Measurements from ENCODE around the gene DNAAF3. TPM values are rescaled to one million over a fixed set of nuclear protein-coding genes. Genes with fewer than 3 reads are reported as not detected.

DNAAF3 gene
- polyA plus RNA-seq, 2 donors = 0.44 to 1.1 TPM

DNA sequence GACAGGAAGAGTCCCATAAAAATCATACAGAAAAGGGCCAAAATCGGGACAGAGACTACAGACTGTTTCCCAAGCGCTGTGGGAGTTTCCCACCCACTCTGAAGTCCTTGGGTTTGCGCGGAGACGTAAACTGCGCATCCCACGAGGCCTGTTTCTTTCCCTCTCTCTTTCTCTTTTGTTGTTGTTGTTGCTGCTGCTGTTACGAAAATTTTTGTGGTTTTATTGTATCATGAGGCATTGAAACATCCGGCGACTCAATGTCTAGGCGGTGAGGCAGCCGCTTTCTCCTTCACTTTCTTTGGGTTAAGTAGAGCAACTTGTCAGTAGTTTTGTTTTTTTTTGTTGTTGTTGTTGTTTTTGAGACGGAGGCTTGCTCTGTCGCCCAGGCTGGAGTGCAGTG lies 47.4 kb downstream of the DNAAF3 start:
- no peak overlapping the region for H3K27ac ChIP-seq (ENCODE audit: low read depth in 2 of 2, low read length in 1 of 2)
- WGBS, 2 donors = 81 to 83% methylated on average over 14 of the region's 14 CpGs

DNA sequence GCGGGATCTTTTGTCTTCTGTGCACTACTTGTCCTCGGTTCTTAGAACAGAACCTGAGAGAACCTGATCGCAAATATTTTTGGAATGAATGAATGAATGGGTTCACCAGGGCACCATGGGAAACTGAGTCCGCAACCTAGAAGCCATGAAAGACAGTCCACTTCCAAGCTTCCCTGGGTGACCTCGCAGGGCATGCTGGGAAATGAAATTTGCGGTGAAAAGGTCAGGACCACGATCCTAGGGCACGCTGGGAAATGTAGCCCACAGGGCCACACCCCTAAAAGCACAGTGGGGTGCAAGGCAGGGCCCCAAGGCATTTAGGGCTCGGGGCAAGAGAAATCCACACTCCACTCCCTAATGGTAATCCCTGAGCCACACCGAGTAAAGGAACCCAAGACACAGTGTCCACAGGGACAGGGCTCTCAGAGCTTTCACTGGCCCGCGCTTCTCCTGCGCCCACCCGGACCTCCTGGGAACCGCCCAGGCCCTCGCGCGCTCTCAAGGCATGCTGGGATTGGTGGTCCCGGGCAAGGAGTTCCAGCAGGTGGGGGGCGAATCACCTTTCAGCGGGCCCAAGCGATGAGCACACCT lies 47.9 kb downstream of the DNAAF3 start:
- Histone ChIP-seq H3K9me3 (ENCODE audit: control insufficient read depth in 2 of 2, insufficient read depth in 1 of 2, low read depth in 1 of 2, low read length in 1 of 2) (no peaks in the 10 kb centered on the region), H3K4me1 (ENCODE audit: control insufficient read depth in 2 of 2, insufficient read depth in 2 of 2, low read length in 1 of 2) (peaks cover 13 to 17% of the 10 kb centered on the region in 2 donors), H3K4me3 (ENCODE audit: low read depth in 1 of 2, low read length in 2 of 2) (peak overlapping the region; percentile 54 to 97), H3K36me3 (ENCODE audit: control insufficient read depth in 2 of 2, insufficient read depth in 2 of 2, low read length in 1 of 2) (no peaks in the 10 kb centered on the region), H3K27ac (ENCODE audit: low read depth in 2 of 2, low read length in 1 of 2) (peak overlapping the region; percentile 76 to 87), H3K27me3 (ENCODE audit: control insufficient read depth in 1 of 2, insufficient read depth in 2 of 2, low read length in 2 of 2) (no peaks in the 10 kb centered on the region)
- 23 to 27% methylated on average over 22 of the region's 22 CpGs for WGBS, 2 donors

More for the DNA sequence above, 47.4 kb downstream of the DNAAF3 start:
- H3K4me3 ChIP-seq (ENCODE audit: low read depth in 1 of 2, low read length in 2 of 2) = no peak overlapping the region
- no peaks in the 10 kb centered on the region for H3K27me3 ChIP-seq (ENCODE audit: control insufficient read depth in 1 of 2, insufficient read depth in 2 of 2, low read length in 2 of 2)
- peaks cover 10 to 17% of the 10 kb centered on the region in 2 donors for H3K4me1 ChIP-seq (ENCODE audit: control insufficient read depth in 2 of 2, insufficient read depth in 2 of 2, low read length in 1 of 2)
- H3K36me3 ChIP-seq (ENCODE audit: control insufficient read depth in 2 of 2, insufficient read depth in 2 of 2, low read length in 1 of 2) = no peaks in the 10 kb centered on the region
- H3K9me3 ChIP-seq (ENCODE audit: control insufficient read depth in 2 of 2, insufficient read depth in 1 of 2, low read depth in 1 of 2, low read length in 1 of 2) = no peaks in the 10 kb centered on the region

DNA sequence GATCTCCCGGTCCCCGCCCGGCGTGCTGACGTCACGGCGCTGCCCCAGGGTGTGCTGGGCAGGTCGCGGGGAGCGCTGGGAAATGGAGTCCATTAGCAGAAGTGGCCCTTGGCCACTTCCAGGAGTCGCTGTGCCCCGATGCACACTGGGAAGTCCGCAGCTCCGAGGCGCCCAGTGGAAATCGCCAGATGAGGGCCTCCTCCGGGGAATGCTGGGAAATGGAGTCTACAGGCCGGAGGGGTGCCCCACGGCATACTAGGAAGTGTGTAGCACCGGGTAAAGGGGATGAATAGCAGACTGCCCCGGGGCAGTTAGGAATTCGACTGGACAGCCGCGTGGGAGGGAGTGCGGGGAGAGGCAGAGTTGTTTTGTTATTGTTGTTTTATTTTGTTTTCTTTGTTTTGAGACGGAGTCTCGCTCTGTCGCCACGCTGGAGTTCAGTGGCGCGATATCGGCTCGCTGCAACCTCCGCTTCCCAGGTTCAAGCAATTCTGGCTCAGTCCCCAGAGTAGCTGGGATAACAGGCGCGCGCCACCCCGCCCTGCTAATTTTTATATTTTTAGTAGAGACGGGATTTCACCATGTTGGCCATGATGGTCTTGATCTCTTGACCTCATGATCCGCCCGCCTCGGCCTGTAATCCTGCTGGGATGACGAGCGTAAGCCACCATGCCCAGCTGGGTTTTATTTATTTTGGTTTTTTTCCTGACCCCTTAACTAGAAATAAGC lies 48.6 kb downstream of the DNAAF3 start:
- peak overlapping the region; percentile 87 for H3K27ac ChIP-seq (ENCODE audit: low read depth in 2 of 2, low read length in 1 of 2)
- peaks cover 13 to 21% of the 10 kb centered on the region in 2 donors for H3K4me1 ChIP-seq (ENCODE audit: control insufficient read depth in 2 of 2, insufficient read depth in 2 of 2, low read length in 1 of 2)
- H3K4me3 ChIP-seq (ENCODE audit: low read depth in 1 of 2, low read length in 2 of 2) = peak overlapping the region; percentile 54 to 97
- H3K9me3 ChIP-seq (ENCODE audit: control insufficient read depth in 2 of 2, insufficient read depth in 1 of 2, low read depth in 1 of 2, low read length in 1 of 2) = no peaks in the 10 kb centered on the region
- WGBS, 2 donors = 1% methylated on average over 43 to 44 of the region's 44 CpGs
- H3K27me3 ChIP-seq (ENCODE audit: control insufficient read depth in 1 of 2, insufficient read depth in 2 of 2, low read length in 2 of 2) = no peaks in the 10 kb centered on the region
- no peaks in the 10 kb centered on the region for H3K36me3 ChIP-seq (ENCODE audit: control insufficient read depth in 2 of 2, insufficient read depth in 2 of 2, low read length in 1 of 2)

DNA sequence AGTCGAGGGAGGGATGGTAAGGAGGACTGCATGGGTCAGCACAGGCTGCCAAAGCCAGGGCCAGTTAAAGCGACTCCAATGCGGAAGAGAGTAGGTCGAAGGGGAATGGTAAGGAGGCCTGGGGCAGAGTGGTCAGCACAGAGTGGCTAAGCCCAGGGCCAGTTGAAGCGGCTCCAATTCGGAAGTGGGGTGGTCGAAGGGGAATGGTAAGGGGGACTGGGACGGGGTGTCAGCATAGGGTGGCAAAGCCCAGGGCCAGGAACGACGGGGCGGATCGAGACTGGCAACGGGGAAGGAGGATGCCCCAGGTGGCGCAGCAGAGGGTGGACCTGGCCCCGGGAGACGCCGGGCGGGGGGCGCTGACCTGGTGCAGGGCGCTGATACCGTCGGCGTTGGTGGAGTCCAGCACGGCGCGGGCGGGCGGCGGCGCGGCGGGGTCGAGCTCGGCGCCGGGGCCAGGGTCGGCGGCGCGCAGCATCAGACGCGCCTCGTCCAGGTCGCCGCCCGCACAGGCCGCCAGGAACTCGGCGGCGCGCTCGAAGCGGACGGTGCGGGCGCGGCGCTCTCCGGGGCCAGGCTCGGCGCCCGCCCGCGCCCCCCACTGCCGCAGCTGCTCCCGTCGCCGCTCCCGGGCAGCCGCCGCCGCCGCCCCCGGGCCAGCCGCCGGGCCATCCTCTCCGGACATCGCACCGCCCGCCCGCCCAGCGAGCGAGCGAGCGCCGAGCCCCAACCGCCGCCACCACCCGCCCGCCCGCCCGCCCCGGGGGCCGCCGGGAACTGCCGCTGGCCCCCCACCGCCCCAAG lies 49.4 kb downstream of the DNAAF3 start, which contains the start of gene PPP1R12C:
Gene PPP1R12C, minus strand, starts transcription at position 779 of the 804 bp plus-strand sequence. Its CDS starts 94 bp downstream, at position 685.
- Histone ChIP-seq H3K36me3 (ENCODE audit: control insufficient read depth in 2 of 2, insufficient read depth in 2 of 2, low read length in 1 of 2) (peaks cover 0 to 6% of the 10 kb centered on the region in 2 donors), H3K4me1 (ENCODE audit: control insufficient read depth in 2 of 2, insufficient read depth in 2 of 2, low read length in 1 of 2) (peaks cover 13 to 24% of the 10 kb centered on the region in 2 donors), H3K27me3 (ENCODE audit: control insufficient read depth in 1 of 2, insufficient read depth in 2 of 2, low read length in 2 of 2) (no peaks in the 10 kb centered on the region), H3K9me3 (ENCODE audit: control insufficient read depth in 2 of 2, insufficient read depth in 1 of 2, low read depth in 1 of 2, low read length in 1 of 2) (no peaks in the 10 kb centered on the region), H3K27ac (ENCODE audit: low read depth in 2 of 2, low read length in 1 of 2) (peak within 1 kb of the TSS; percentile 87 to 91), H3K4me3 (ENCODE audit: low read depth in 1 of 2, low read length in 2 of 2) (peak within 1 kb of the TSS; percentile 84 to 97)
- WGBS, 2 donors = 0 to 1% methylated on average over 28 to 97 of the region's 97 CpGs

DNA sequence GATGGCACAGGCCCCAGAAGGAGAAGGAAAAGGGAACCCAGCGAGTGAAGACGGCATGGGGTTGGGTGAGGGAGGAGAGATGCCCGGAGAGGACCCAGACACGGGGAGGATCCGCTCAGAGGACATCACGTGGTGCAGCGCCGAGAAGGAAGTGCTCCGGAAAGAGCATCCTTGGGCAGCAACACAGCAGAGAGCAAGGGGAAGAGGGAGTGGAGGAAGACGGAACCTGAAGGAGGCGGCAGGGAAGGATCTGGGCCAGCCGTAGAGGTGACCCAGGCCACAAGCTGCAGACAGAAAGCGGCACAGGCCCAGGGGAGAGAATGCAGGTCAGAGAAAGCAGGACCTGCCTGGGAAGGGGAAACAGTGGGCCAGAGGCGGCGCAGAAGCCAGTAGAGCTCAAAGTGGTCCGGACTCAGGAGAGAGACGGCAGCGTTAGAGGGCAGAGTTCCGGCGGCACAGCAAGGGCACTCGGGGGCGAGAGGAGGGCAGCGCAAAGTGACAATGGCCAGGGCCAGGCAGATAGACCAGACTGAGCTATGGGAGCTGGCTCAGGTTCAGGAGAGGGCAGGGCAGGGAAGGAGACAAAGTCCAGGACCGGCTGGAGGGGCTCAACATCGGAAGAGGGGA lies 50.1 kb downstream of the DNAAF3 start:
- Histone ChIP-seq H3K4me1 (ENCODE audit: control insufficient read depth in 2 of 2, insufficient read depth in 2 of 2, low read length in 1 of 2) (peaks cover 13 to 24% of the 10 kb centered on the region in 2 donors), H3K27ac (ENCODE audit: low read depth in 2 of 2, low read length in 1 of 2) (peak overlapping the region; percentile 87 to 91), H3K36me3 (ENCODE audit: control insufficient read depth in 2 of 2, insufficient read depth in 2 of 2, low read length in 1 of 2) (peaks cover 0 to 9% of the 10 kb centered on the region in 2 donors), H3K4me3 (ENCODE audit: low read depth in 1 of 2, low read length in 2 of 2) (peak overlapping the region; percentile 84 to 97), H3K27me3 (ENCODE audit: control insufficient read depth in 1 of 2, insufficient read depth in 2 of 2, low read length in 2 of 2) (no peaks in the 10 kb centered on the region), H3K9me3 (ENCODE audit: control insufficient read depth in 2 of 2, insufficient read depth in 1 of 2, low read depth in 1 of 2, low read length in 1 of 2) (no peaks in the 10 kb centered on the region)
- WGBS, 2 donors = 0 to 1% methylated on average over 25 of the region's 25 CpGs

DNA sequence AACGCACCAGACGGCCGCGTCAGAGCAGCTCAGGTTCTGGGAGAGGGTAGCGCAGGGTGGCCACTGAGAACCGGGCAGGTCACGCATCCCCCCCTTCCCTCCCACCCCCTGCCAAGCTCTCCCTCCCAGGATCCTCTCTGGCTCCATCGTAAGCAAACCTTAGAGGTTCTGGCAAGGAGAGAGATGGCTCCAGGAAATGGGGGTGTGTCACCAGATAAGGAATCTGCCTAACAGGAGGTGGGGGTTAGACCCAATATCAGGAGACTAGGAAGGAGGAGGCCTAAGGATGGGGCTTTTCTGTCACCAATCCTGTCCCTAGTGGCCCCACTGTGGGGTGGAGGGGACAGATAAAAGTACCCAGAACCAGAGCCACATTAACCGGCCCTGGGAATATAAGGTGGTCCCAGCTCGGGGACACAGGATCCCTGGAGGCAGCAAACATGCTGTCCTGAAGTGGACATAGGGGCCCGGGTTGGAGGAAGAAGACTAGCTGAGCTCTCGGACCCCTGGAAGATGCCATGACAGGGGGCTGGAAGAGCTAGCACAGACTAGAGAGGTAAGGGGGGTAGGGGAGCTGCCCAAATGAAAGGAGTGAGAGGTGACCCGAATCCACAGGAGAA lies 50.9 kb downstream of the DNAAF3 start:
- peaks cover 0 to 9% of the 10 kb centered on the region in 2 donors for H3K36me3 ChIP-seq (ENCODE audit: control insufficient read depth in 2 of 2, insufficient read depth in 2 of 2, low read length in 1 of 2)
- H3K9me3 ChIP-seq (ENCODE audit: control insufficient read depth in 2 of 2, insufficient read depth in 1 of 2, low read depth in 1 of 2, low read length in 1 of 2) = no peaks in the 10 kb centered on the region
- peaks cover 13 to 24% of the 10 kb centered on the region in 2 donors for H3K4me1 ChIP-seq (ENCODE audit: control insufficient read depth in 2 of 2, insufficient read depth in 2 of 2, low read length in 1 of 2)
- peak overlapping the region; percentile 87 to 91 for H3K27ac ChIP-seq (ENCODE audit: low read depth in 2 of 2, low read length in 1 of 2)
- H3K27me3 ChIP-seq (ENCODE audit: control insufficient read depth in 1 of 2, insufficient read depth in 2 of 2, low read length in 2 of 2) = no peaks in the 10 kb centered on the region
- H3K4me3 ChIP-seq (ENCODE audit: low read depth in 1 of 2, low read length in 2 of 2) = peak overlapping the region in 1 of 2 donors; percentile 97
- WGBS, 2 donors = 55 to 68% methylated on average over 13 of the region's 13 CpGs

DNA sequence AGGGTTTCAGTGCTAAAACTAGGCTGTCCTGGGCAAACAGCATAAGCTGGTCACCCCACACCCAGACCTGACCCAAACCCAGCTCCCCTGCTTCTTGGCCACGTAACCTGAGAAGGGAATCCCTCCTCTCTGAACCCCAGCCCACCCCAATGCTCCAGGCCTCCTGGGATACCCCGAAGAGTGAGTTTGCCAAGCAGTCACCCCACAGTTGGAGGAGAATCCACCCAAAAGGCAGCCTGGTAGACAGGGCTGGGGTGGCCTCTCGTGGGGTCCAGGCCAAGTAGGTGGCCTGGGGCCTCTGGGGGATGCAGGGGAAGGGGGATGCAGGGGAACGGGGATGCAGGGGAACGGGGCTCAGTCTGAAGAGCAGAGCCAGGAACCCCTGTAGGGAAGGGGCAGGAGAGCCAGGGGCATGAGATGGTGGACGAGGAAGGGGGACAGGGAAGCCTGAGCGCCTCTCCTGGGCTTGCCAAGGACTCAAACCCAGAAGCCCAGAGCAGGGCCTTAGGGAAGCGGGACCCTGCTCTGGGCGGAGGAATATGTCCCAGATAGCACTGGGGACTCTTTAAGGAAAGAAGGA lies 51.8 kb downstream of the DNAAF3 start:
- WGBS, 2 donors = 83 to 87% methylated on average over 9 of the region's 9 CpGs
- Histone ChIP-seq H3K4me1 (ENCODE audit: control insufficient read depth in 2 of 2, insufficient read depth in 2 of 2, low read length in 1 of 2) (peaks cover 13 to 24% of the 10 kb centered on the region in 2 donors), H3K27ac (ENCODE audit: low read depth in 2 of 2, low read length in 1 of 2) (peak overlapping the region; percentile 86 to 87), H3K9me3 (ENCODE audit: control insufficient read depth in 2 of 2, insufficient read depth in 1 of 2, low read depth in 1 of 2, low read length in 1 of 2) (no peaks in the 10 kb centered on the region), H3K4me3 (ENCODE audit: low read depth in 1 of 2, low read length in 2 of 2) (no peak overlapping the region), H3K27me3 (ENCODE audit: control insufficient read depth in 1 of 2, insufficient read depth in 2 of 2, low read length in 2 of 2) (no peaks in the 10 kb centered on the region), H3K36me3 (ENCODE audit: control insufficient read depth in 2 of 2, insufficient read depth in 2 of 2, low read length in 1 of 2) (peaks cover 0 to 17% of the 10 kb centered on the region in 2 donors)

DNA sequence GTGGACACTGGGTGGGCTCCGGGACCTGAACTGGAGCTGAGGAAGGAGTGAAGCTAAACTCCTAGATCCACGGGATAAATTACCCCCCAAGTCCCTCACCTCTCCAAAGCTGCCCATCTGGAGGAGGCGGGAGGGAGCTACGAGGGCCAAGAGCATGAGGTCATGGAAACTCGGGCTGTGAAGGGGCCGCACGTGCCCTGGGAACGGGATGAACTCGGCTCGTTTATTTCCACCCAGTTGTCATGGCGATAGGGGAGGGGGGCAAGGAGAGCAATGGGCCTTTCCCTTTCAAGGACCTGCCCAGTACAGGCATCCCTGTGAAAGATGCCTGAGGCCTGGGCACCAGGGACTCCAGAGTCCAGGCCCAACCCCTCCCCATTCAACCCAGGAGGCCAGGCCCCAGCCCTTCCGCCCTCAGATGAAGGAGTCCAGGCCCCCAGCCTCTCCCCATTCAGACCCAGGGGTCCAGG lies 52.8 kb downstream of the DNAAF3 start:
- Histone ChIP-seq H3K4me3 (ENCODE audit: low read depth in 1 of 2, low read length in 2 of 2) (no peak overlapping the region), H3K27me3 (ENCODE audit: control insufficient read depth in 1 of 2, insufficient read depth in 2 of 2, low read length in 2 of 2) (no peaks in the 10 kb centered on the region), H3K27ac (ENCODE audit: low read depth in 2 of 2, low read length in 1 of 2) (peak overlapping the region; percentile 86 to 87), H3K36me3 (ENCODE audit: control insufficient read depth in 2 of 2, insufficient read depth in 2 of 2, low read length in 1 of 2) (peaks cover 0 to 23% of the 10 kb centered on the region in 2 donors), H3K9me3 (ENCODE audit: control insufficient read depth in 2 of 2, insufficient read depth in 1 of 2, low read depth in 1 of 2, low read length in 1 of 2) (no peaks in the 10 kb centered on the region), H3K4me1 (ENCODE audit: control insufficient read depth in 2 of 2, insufficient read depth in 2 of 2, low read length in 1 of 2) (peaks cover 11 to 24% of the 10 kb centered on the region in 2 donors)
- 28 to 37% methylated on average over 12 of the region's 12 CpGs for WGBS, 2 donors
